GM12892 (cell line): ENCODE data around the gene SHTN1.

Source experiments
- POLR2A ChIP-seq: IDR thresholded peaks from 2 replicates; pipeline ENCODE4 v1.6.1; 2011; ENCODE audit warnings: low read depth, low read length, control low read depth
- POLR2AphosphoS5 ChIP-seq: IDR thresholded peaks from 2 replicates; pipeline ENCODE4 v1.6.1; 2011; ENCODE audit warnings: low read depth, low read length, control low read depth

DNA sequence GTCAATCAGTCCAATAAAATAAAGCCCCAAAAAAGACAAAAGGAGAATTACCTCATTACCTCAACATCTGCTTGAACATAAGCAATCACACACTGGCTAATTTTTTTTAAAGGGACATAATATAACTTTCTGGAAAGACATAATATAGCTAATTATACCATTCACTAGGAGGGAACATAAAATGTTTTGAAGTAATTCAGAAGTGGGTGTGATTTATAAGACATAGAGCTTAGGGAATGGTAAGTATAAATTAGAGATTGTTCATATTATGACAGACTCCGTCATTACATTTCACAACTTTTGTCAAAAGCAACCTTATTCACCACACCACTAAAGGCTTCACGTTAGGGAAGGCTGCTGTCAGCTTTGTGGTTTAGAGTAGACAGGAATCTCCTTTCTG, 3.8 kb downstream of the SHTN1 start:
- TF ChIP-seq POLR2A (no peak), POLR2AphosphoS5 (no peak)
